Lung microvascular endothelial cell (primary cell): Measurements from ENCODE around the gene THOC5. TPM values are rescaled to one million over a fixed set of nuclear protein-coding genes. Genes with fewer than 3 reads are reported as not detected.
A peak's percentile ranks its signal among the peaks of the same experiment; 100 is the strongest.
"Not testable (repeated sequence)": the region's sequence is repeated elsewhere in the genome, so short reads cannot be mapped to it uniquely, and the experiment has no call there.

ENCODE experiments used
- DNase-seq, 2 donors: peaks; one replicate each; pipeline versions ENCODE4 v3.0.0 to v3.0.0-alpha.2; 2010; ENCODE audit warnings: low read depth in 2 of 2
- total RNA-seq: library from RNA; depleted of rRNA; stranded (reverse); fragments of >200 nt; gene quantifications from 2 replicates; pipeline ENCODE4 v1.2.1, GENCODE V29; 2014

Gene THOC5
- total RNA-seq, result 21.1 and 23.2 TPM in 2 replicates

DNA sequence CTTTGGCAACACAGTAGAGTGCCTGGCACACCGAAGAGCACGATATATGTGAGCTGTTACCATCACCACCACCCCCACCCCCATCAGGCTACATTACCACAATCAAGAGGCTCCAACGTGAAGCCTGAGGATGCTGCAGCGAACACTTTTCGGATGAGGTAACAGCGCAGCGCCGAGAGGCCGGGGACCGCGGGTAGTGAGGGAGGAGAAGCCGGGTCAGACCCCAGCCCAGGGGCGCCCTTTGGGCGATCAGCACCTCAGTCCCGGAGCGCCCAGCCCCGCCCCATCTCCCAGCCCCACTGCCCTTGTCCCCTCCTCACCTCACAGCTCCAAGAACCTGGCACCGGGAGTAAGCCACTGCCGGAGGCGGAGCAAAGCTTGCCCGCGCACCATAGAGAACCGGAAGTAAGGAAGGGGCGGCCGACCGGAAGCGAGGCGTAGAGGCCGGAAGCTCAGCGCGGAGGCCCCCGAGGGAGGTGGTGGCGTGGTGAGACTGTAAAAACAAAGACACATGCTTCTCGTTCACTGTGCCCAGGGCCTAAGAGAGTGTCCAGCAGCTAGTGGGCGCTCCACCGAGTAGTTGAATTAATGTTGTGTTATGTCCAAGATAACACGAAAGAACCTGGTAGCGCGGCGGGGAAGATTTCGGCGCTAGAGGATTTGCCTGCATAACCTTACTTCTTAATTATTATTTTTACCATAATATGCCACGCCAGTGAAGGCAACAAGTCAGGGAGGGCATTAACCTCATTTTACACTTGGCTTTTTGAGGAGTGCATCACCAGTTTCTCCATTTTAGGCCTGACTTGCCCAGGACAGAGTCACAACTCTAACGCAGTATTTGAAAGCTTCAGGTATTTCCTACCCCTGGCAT is at the start of gene THOC5:
Gene THOC5, minus strand, starts transcription at position 407 of the 874 bp plus-strand sequence. CDS start 4,610 bp downstream, outside the sequence.
- peak; percentile 95 to 96 for DNase-seq

DNA sequence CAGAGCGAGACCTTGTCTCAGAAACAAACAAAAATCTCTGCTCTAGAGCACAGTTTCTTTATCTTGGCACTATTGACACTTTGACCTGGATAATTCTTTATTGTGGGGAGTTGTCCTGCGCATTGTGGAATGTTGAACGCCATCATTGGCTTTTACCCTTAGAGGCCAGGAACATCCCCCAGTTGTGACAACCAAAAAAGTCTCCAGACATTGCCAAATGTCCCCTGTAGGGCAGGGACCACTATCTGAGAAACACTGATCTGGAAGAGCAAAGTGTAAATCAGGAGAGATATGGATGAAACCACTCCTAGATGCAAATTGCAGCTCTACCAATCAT is 45.1 kb upstream of the THOC5 start:
- no peak for DNase-seq

DNA sequence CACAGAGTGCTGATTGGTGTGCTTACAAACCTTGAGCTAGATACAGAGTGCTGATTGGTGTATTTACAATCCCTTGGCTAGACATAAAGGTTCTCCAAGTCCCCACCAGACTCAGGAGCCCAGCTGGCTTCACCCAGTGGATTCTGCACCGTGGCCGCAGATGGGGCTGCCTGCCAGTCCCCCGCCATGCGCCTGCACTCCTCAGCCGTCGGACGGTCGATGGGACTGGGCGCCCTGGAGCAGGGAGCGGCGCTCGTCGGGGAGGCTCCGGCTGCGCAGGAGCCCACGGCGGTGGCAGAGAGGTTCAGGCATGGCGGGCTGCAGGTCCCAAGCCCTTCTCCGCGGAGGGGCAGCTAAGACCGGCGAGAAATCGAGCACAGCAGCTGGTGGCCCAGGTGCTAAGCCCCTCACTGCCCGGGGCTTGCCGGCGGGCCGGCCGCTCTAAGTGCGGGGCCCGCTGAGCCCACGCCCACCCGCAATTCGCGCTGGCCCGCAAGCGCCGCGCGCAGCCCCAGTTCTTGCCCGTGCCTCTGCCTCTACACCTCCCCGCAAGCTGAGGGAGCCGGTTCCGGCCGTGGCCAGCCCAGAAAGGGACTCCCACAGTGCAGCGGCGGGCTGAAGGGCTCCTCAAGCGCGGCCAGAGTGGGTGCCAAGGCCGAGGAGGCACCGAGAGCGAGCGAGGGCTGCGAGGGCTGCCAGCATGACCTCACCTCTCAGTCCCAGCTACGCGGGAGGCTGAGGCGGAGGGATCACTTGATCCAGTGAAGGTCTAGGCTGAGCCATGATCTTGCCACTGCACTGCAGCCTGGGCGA is 44.5 kb upstream of the THOC5 start:
- not testable (repeated sequence) for DNase-seq

DNA sequence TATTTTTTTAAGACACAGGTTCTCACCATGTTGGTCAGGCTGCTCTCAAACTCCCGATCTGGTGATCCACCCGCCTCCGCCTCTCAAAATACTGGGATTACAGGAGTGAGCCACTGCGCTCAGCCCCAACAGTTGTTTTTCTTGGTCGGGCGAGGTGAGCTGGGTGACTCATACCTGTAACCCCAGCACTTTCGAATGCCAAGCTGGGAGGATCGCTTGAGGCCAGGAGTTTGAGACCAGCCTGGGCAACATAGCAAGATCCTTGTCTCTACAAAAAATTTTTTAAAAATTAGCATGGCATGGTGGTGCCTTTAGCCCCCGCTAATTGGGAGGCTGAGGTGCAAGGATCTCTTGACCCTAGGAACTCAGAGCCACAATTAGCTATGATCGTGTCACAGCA is 42.9 kb upstream of the THOC5 start:
- DNase-seq, result no peak

DNA sequence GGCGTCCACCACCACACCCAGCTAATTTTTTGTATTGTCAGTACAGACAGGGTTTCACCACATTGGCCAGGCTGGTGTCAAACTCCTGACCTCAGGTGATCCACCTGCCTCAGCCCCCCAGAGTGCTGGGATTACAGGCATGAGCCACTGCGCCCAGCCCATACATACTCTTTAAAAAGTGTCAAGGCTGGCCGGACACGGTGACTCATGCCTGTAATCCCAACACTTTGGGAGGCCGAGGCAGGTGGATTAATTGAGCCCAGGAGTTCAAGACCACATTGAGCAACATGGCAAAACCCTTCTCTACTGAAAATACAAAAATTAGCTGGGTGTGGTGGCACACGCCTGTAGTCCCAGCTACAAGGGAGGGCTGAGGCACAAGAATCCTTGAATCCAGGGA is 40.9 kb upstream of the THOC5 start:
- DNase-seq, result not testable (repeated sequence)

DNA sequence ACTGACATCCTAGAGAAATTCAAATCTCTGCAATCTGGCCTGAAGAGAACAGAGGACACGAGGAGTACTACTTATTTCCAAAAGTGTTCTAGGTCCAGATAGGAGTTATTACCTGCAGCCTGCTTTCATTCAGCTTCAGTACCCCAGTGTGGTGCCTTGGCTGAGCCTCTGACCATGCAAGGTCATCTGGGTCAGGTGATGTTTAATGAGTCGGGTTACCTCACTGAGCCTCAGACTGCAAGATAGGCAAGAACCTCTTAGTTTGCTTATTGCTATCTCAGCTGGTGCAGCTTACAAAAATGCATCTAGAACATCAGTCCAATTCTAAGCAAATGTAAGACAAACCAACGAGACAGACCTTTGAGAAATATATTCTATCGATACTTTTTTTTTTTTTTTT is 40.4 kb upstream of the THOC5 start:
- DNase-seq, result no peak

DNA sequence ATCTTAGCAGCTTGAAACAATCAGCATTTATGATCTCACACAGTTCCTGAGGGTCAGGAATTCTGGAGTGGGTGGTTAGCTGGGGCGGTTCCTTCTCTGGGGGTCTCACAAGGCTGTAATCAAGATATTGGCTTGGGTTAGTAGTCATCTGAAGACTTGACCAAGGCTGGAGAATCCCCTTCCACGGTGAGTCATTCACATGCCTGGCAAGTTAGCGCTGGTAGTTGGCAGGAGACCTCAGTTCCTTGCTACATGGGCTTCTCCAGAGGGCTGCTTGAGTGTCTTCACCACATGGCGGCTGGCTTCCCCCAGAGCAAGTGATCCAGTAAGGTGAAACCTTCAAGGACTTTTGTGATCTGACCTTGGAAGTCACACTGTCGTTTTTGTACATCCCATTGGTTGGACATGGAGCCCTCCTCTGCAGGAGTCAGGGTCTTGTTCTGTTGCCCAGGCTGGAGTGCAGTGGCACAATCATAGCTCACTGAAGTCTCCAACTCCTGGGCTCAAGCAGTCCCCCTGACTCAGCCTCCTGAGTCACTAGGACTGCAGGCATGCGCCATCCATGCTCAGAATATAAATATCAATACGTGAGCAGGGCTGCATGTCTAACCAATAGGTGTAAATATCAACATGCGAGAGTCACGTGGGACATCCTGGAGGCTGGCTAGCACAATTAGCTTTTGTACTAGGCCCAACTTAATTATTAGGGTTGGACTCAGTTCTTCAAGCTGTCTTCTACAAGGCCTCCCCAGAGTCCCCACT is 34.6 kb upstream of the THOC5 start:
- DNase-seq, result peak in 1 of 2 donors; percentile 74

DNA sequence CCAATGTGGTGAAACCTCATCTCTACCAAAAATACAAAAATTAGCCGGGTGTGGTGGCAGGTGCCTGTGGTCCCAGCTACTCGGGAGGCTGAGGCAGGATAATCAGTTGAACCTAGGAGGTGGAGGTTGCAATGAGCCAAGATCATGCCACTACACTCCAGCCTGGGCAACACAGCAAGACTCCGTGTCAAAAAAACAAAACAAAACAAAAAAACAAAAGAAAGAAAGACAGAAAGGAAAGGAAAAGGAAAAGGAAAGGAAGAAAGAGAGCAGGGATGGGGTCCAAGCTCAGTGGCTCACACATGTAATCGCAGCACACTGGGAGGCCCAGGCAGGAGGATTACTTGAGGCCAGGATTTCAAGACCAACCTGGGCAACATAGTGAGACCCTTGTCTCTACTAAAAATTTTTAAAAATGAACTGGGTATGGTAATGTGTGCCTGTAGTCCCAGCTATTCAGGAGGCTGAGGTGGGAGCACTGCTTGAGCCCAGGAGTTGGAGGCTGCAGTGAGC is 32.7 kb upstream of the THOC5 start:
- not testable (repeated sequence) for DNase-seq

DNA sequence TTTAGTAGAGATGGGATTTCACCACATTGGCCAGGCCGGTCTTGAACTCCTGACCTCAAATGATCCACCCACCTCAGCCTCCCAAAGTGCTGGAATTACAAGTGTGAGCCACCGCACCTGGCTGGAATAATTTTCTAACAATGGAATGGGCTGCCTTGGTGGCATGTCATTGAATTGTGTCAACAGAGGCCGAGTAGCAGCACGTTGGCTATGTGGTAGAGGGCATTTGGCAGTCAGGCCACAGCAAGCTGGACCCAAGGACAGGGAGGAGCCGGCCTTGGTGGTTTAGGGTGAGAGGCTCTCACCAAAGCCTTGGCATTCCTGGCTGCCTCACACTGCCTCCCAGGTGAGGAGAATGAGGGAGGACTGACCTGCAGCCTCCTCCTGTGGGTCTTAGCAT is 31.4 kb upstream of the THOC5 start:
- DNase-seq, result no peak

DNA sequence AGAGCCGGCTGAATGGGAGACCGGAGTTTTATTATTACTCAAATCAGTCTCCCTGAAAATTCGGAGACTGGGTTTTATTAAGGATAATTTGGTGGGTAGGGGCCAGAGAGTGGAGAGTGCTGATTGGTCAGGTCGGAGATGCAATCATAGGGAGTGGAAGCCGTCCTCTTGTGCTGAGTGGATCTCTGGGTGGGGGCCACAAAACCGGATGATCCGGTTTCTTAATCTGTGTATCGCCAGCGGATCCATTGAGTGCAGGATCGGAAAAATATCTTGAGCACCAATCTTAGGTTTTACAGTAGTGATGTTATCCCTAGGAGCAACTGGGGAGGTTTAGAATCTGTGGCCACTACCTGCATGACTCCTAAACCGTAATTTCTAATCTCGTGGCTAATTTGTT is 28.2 kb upstream of the THOC5 start:
- DNase-seq, result no peak

DNA sequence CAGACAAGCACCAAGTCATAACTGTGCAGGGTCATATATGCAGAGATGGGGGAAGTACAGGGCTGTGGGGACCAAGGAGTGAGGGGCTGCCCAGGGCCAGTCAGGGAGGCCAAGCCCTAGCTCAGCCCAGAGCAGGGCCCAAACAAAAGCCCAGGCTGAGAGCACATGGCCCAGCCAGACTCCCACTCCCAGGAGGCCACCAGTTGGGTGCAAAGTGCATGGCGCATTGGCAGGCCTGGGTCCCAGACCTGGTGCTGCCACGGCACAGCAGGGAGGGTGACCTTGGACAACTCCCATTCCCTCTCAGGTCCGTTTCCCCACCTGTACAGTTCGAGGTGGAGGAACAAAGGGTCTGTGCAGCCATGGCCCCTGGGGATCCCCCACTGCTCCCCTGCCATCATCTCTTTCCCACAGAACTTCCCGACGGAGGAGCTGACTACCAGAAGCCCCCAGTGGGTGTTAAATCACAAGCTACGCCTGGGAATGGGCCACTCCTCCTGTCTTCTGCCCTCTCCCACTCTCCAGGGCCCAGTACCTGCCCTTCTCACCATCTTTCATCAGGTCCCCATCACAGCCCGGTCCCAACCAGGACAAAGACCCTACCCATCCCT is 26.7 kb upstream of the THOC5 start:
- no peak for DNase-seq

DNA sequence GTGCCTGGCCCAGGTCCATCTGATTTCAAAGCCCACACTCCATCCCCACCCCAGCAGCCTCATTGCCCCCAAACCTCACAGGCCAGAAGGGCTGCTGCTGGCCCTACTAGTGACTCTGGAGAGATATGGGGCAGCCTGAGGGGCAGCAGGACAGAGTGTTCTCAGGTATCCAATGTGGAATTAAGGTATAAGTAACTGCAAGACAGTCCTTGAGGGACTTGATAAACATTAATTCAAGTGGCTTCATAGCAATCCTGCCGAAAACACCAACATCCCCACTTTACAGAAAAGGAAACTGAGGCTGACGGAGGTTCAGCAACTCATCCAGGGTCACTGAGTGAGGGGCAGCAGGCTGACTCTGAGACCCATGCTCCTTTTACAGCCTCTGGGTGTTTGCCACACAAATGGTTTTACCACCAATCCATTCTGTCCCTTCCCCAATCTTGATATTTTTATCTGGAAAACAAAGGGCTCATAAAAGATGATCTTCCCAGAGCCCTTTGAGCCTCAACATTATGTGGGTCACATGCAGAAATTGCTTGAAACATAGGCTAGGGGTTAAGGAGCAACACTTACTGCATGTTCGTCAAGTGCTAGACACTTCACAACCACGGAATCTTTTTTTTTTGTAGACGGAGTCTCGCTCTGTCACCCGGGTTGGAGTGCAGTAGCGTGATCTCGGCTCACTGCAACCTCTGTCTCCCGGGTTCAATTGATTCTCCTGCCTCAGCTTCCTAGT is 25.1 kb upstream of the THOC5 start:
- no peak for DNase-seq

DNA sequence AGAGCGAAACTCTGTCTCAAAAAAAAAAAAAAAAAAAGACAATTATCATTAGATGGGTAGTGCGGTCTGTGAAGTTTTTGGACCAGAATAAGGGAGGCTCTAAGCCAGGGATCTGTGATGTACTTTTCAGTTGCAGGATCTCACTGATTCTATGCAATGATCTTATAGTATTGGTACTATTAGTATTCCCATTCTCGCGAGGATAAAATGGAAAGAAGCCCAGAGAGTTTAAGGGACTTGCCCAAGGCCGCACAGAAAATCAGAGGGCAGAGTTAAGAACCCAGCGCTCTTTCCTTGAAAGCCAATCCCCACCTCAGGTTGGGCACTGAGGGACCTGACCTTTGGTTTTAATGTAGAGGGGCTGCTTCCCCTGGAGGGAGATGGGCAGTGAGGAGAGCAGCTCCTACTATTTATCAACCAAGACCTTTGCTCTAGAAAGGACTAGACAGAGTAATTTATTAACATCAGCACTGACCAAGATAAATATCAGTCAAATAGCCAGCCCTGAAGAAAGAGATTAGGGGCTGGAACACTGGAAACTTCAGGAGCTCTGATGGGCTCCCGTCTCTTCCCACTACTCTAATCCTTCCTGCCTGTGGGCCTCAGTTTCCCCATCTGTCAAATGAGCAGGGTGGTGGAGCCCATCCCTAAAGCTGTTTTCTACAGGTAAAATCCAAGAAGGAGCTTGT is 21.3 kb upstream of the THOC5 start:
- no peak for DNase-seq

DNA sequence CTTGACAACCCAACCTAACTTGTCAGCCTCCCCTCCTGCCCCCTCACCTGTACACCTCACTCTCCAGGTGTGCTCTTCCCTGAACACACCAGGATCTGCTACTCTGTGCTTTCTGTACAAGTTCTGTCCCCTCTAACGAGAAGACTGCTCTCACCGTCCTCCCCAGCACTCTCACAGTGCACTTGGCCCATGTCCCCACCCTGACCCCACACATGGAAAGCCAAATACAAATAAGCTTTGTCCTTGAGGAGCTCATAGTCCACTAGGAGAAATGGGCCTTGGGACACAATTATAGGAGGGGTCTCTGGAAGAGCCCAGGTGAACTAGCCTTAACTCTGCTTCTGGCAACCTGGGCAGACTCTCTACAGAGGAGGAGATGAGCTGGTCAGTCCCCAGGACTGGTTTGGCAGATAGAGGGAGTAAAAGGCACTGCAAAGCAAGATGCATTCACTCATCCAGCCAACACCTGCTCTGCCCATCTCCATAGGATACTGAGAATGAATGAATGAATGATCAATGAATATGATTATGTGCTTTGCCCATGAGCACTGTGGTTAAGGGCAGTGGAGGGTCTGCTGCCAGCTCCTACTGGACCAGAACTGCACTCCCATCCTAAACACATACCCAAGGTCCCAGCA is 17.5 kb upstream of the THOC5 start:
- no peak for DNase-seq

DNA sequence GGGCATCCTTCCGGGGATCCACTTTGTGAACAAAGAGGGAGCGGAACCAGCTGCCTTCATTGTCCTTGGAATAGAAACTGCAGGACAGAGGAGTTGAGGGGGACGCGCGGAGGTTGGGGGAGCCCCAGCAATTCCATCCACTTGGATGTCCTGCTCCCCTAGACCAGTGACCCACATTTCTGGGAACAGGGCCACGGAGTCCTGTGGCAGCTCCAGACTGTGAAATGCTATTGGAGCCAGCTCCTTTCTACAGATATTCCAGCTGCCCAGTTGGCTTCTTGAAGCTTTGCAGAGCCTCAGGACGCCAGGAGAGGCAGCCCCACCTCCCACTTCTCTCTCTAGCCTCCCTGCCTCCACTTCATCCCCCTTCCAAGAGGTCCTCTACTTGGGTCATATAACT is 16.9 kb upstream of the THOC5 start:
- no peak for DNase-seq

DNA sequence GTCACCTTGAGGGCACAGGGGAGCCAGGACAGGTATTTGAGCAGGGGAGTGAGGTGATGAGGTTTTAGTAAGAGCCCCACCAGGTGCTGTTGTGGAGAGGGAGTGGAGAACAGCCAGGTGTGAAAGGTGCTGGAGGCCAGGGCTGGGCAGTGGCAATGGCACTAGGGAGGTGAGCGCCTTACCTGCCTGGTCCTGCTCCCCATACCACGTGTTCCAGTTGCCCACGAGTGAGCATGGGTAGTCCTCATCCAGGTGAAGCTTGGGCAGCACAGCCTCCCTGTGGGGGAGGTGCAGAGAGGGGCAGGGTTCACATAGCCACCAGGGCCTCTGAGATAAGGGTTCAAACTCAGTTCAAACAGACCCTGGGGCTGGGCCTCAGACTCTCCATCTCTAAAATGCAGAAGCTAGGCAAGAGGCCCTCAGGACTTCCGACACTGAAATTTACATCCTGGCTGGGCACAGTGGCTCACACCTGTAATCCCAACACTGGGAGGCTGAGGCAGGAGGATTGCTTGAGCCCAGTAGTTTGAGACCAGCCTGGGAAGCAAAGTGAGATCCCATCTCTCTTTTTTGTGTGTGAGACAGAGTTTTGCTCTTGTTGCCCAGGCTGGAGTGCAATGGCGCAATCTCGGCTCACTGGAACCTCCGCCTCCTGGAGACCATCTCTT is 15.6 kb upstream of the THOC5 start:
- DNase-seq, result no peak

DNA sequence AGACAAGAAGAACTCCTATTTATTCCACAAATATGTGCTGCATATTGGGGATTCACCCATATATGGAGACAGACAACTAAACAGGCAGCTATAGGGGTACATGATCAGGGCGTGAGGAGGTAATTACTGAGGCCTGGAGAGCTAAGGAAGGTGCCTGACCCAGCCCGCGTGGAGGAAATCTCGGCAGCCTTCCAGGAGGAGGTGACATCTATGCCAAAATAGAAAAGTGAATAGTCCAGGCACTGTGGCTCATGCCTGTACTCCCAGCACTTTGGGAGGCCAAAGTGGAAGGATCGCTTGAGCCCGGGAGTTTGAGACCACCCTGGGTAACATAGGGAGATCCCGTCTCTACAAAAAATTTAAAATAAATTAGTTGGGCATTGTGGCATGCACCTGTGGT is 13.8 kb upstream of the THOC5 start:
- no peak for DNase-seq

DNA sequence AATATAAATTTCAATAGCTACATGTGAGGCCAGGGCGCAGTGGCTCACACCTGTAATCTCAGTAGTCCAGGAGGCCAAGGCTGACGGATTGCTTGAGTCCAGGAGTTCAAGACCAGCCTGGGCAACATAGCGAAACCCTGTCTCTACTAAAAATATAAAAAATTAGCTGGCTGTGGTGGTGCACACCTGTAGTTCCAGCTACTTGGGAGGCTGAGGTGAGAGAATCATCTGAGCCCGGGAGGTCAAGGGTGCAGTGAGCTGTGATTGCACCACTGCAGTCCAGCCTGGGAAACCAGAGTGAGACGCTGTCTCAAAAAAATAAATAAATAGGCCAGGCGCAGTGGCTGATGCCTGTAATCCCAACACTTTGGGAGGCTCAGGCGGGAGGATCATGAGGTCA is 13.0 kb upstream of the THOC5 start:
- not testable (repeated sequence) for DNase-seq
